ENCODE measurements around the gene PPM1M. TPM values are rescaled to one million over a fixed set of nuclear protein-coding genes. Genes with fewer than 3 reads are reported as not detected.

Gene PPM1M
- polyA plus RNA-seq, 1 of the 3 experiments (the other 2 are of a cell fraction) = 19.2 TPM

DNA sequence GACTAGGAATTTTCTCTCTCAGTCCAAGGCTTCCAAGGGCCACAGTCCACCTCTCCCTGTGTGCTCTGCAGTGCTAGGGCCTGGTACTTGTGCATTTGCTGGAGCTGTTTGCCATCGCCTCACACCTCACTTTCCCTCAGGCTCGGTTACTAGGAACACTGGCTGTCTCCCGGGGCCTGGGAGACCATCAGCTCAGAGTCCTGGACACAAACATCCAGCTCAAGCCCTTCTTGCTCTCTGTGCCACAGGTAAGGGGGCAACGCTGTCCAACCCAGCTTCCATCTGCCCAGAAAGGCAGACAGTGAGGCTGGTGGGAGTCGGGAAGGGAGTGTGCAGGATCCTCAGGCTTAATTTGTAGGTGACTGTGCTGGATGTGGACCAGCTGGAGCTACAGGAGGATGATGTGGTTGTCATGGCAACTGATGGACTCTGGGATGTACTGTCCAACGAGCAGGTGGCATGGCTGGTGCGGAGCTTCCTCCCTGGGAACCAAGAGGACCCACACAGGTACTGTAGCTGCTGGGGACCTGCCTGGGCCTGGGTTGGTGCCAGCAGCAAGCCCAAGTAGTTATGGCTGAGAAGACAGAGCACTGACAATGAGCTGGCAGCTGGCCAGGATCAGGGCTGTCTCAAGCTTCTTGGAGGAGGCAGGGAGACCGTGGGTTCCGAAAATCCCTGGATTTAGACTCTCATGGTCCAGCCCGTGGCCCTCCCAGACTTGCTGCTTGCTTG is 3.4 kb downstream of the PPM1M start:
- Histone ChIP-seq H3K4me1 (ENCODE audit: control insufficient read depth in 1 of 2, insufficient read depth in 2 of 2, low read depth in 1 of 2, low read length in 1 of 2) (peaks cover 4 to 34% of the 10 kb centered on the region in 2 experiments; a peak in 2 of 4 replicates), H4K20me1 (ENCODE audit: insufficient read depth) (no peaks in the 10 kb centered on the region), H2AFZ (ENCODE audit: low read depth) (no peak overlapping the region), H3K9me3 (no peaks in the 10 kb centered on the region), H3K4me3 (ENCODE audit: low read depth in 2 of 2, low read length in 1 of 2) (no peak overlapping the region), H3K27me3 (ENCODE audit: insufficient read depth) (no peaks in the 10 kb centered on the region), H3F3A (replicated peaks; ENCODE audit: insufficient read depth) (peaks cover 31% of the 10 kb centered on the region), H3K9ac (no peak overlapping the region), H3K79me2 (ENCODE audit: insufficient read depth) (peaks cover 3% of the 10 kb centered on the region; the same call in 1 of the 2 replicates), H3K9me2 (no peaks in the 10 kb centered on the region), H3K27ac (ENCODE audit: low read depth in 2 of 2, low read length in 1 of 2) (0 out of 4 replicates have a peak overlapping the region, but pooled peaks of 1 of the 2 experiments have one; percentile 2), H3K4me2 (no peak overlapping the region), H3K36me3 (replicated peaks in 1 of 2; ENCODE audit: control insufficient read depth in 1 of 2, insufficient read depth in 2 of 2, low read length in 1 of 2) (peaks cover 11 to 26% of the 10 kb centered on the region in 2 experiments)
- POLR2A ChIA-PET = interaction anchor here (0.8 to 2.6 kb wide), 4 partner anchors 10 to 36 kb away, joined by 3 to 23 read pairs (median 6); partner anchors contain the start of genes TWF2 and WDR82
- TF ChIP-seq, protein P1, sequence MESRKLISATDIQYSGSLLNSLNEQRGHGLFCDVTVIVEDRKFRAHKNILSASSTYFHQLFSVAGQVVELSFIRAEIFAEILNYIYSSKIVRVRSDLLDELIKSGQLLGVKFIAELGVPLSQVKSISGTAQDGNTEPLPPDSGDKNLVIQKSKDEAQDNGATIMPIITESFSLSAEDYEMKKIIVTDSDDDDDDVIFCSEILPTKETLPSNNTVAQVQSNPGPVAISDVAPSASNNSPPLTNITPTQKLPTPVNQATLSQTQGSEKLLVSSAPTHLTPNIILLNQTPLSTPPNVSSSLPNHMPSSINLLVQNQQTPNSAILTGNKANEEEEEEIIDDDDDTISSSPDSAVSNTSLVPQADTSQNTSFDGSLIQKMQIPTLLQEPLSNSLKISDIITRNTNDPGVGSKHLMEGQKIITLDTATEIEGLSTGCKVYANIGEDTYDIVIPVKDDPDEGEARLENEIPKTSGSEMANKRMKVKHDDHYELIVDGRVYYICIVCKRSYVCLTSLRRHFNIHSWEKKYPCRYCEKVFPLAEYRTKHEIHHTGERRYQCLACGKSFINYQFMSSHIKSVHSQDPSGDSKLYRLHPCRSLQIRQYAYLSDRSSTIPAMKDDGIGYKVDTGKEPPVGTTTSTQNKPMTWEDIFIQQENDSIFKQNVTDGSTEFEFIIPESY (IDR thresholded peaks at IDR 0.05; ENCODE audit: borderline replicate concordance, low read depth) = no peak
- TF ChIP-seq MEF2A (IDR thresholded peaks at IDR 0.05; ENCODE audit: borderline replicate concordance, low read depth) = no peak
- no peak for TF ChIP-seq NRF1 (IDR thresholded peaks at IDR 0.05; ENCODE audit: low read depth, low read length)
- TF ChIP-seq, protein P2, sequence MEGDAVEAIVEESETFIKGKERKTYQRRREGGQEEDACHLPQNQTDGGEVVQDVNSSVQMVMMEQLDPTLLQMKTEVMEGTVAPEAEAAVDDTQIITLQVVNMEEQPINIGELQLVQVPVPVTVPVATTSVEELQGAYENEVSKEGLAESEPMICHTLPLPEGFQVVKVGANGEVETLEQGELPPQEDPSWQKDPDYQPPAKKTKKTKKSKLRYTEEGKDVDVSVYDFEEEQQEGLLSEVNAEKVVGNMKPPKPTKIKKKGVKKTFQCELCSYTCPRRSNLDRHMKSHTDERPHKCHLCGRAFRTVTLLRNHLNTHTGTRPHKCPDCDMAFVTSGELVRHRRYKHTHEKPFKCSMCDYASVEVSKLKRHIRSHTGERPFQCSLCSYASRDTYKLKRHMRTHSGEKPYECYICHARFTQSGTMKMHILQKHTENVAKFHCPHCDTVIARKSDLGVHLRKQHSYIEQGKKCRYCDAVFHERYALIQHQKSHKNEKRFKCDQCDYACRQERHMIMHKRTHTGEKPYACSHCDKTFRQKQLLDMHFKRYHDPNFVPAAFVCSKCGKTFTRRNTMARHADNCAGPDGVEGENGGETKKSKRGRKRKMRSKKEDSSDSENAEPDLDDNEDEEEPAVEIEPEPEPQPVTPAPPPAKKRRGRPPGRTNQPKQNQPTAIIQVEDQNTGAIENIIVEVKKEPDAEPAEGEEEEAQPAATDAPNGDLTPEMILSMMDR (IDR thresholded peaks at IDR 0.05) = no peak
- TF ChIP-seq NFIC (IDR thresholded peaks at IDR 0.05; ENCODE audit: borderline replicate concordance) = peak; percentile 44; the same call in 1 of the 2 replicates
- WGBS (ENCODE audit: low lambda C conversion rate) = 78% methylated on average over 6 of the region's 10 CpGs
- DNase-seq = no peak
- CTCF ChIA-PET = interaction anchor here (0.7 to 2.4 kb wide), 7 partner anchors 10 to 90 kb away, joined by 3 to 16 read pairs (median 3); partner anchors contain the start of genes TWF2 and WDR82

DNA sequence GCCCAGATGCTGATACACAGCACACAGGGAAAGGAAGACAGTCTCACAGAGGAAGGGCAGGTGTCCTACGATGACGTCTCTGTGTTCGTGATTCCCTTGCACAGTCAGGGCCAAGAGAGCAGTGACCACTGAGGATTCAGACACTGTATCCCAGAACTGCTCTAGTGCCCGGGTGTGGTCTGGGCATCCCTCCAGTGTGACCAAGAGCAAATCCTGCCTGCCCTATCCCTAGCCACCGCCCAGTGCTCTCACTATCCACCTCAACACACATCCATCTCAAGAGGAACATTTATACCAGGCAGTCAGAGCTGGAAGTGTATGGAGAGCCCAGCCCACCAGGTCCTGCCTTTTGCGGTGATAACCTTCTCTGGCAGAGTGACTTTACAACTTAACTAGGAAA is 4.1 kb downstream of the PPM1M start:
- H3K9me3 ChIP-seq = no peaks in the 10 kb centered on the region
- H3K9ac ChIP-seq = no peak overlapping the region
- ChIA-PET CTCF (interaction anchor here (0.7 to 2.4 kb wide), 7 partner anchors 9 to 248 kb away, joined by 3 to 16 read pairs (median 4); partner anchors contain the start of genes TWF2 and WDR82), POLR2A (interaction anchor here (1.5 to 2.6 kb wide), 2 partner anchors 10 to 28 kb away, joined by 8 to 23 read pairs; partner anchors contain the start of gene WDR82)
- no peak overlapping the region; a peak in 1 of 4 replicates for H3K27ac ChIP-seq (ENCODE audit: low read depth in 2 of 2, low read length in 1 of 2)
- H3K27me3 ChIP-seq (ENCODE audit: insufficient read depth) = no peaks in the 10 kb centered on the region
- H3K4me3 ChIP-seq (ENCODE audit: low read depth in 2 of 2, low read length in 1 of 2) = no peak overlapping the region
- 95% methylated on average over 6 of the region's 6 CpGs for WGBS (ENCODE audit: low lambda C conversion rate)
- H3K36me3 ChIP-seq (replicated peaks in 1 of 2; ENCODE audit: control insufficient read depth in 1 of 2, insufficient read depth in 2 of 2, low read length in 1 of 2) = peaks cover 18 to 32% of the 10 kb centered on the region in 2 experiments
- no peak overlapping the region for H2AFZ ChIP-seq (ENCODE audit: low read depth)
- H3K9me2 ChIP-seq = no peaks in the 10 kb centered on the region
- H3K79me2 ChIP-seq (ENCODE audit: insufficient read depth) = peaks cover 3% of the 10 kb centered on the region; the same call in 1 of the 2 replicates
- H3K4me2 ChIP-seq = no peak overlapping the region
- H3F3A ChIP-seq (replicated peaks; ENCODE audit: insufficient read depth) = peaks cover 31% of the 10 kb centered on the region
- peaks cover 4 to 30% of the 10 kb centered on the region in 2 experiments; a peak in 2 of 4 replicates for H3K4me1 ChIP-seq (ENCODE audit: control insufficient read depth in 1 of 2, insufficient read depth in 2 of 2, low read depth in 1 of 2, low read length in 1 of 2)
- no peaks in the 10 kb centered on the region for H4K20me1 ChIP-seq (ENCODE audit: insufficient read depth)
- no peak for DNase-seq
- no peak for TF ChIP-seq POLR2AphosphoS5 (IDR thresholded peaks at IDR 0.05; ENCODE audit: low read depth, low read length)
- TF ChIP-seq TAF1 (IDR thresholded peaks at IDR 0.05; ENCODE audit: borderline replicate concordance, low read depth, low read length) = no peak
- no peak for TF ChIP-seq RCOR1 (IDR thresholded peaks at IDR 0.05; ENCODE audit: low read length)
- TF ChIP-seq JUND (IDR thresholded peaks at IDR 0.05) = no peak
- TF ChIP-seq, protein P3, sequence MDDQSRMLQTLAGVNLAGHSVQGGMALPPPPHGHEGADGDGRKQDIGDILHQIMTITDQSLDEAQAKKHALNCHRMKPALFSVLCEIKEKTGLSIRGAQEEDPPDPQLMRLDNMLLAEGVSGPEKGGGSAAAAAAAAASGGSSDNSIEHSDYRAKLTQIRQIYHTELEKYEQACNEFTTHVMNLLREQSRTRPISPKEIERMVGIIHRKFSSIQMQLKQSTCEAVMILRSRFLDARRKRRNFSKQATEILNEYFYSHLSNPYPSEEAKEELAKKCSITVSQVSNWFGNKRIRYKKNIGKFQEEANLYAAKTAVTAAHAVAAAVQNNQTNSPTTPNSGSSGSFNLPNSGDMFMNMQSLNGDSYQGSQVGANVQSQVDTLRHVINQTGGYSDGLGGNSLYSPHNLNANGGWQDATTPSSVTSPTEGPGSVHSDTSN (IDR thresholded peaks at IDR 0.05) = no peak
- no peak for TF ChIP-seq SMC3 (IDR thresholded peaks at IDR 0.05; ENCODE audit: low read depth, low read length)
- no peak for TF ChIP-seq NRF1 (IDR thresholded peaks at IDR 0.05; ENCODE audit: low read depth, low read length)
- TF ChIP-seq FOXM1 (IDR thresholded peaks at IDR 0.05; ENCODE audit: low read depth) = no peak
- TF ChIP-seq SIN3A (IDR thresholded peaks at IDR 0.05; ENCODE audit: borderline replicate concordance, low read depth, low read length) = no peak
- no peak for TF ChIP-seq EZH2phosphoT487 (IDR thresholded peaks at IDR 0.05; ENCODE audit: borderline replicate concordance, low read depth)
- no peak for TF ChIP-seq EP300 (IDR thresholded peaks at IDR 0.05; ENCODE audit: borderline replicate concordance in 1 of 2, low read depth in 1 of 2, low read length in 1 of 2)
- TF ChIP-seq, protein P4, sequence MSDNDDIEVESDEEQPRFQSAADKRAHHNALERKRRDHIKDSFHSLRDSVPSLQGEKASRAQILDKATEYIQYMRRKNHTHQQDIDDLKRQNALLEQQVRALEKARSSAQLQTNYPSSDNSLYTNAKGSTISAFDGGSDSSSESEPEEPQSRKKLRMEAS (IDR thresholded peaks at IDR 0.05; ENCODE audit: low read depth) = no peak
- TF ChIP-seq NFIC (IDR thresholded peaks at IDR 0.05; ENCODE audit: borderline replicate concordance) = no peak

Measured in SK-N-SH (cell line).